ENCODE results near the gene SNUPN. TPM values are rescaled to one million over a fixed set of nuclear protein-coding genes. Genes with fewer than 3 reads are reported as not detected.
A peak's percentile ranks its signal among the peaks of the same experiment; 100 is the strongest.

The SNUPN gene
- total and polyA plus RNA-seq, 9 donors: 20.4 to 35.3 (median 29.2) TPM

GRCh38 chr15:75672646-75673425 lies 47.3 kb upstream of the SNUPN start:
- WGBS, 3 donors: 13 to 23% (median 21%) methylated on average over 14 of the region's 14 CpGs
- intact Hi-C loops (cut with DNase I): loop anchor here in 1 of 4 donors (10.0 kb wide), 1 partner anchor 298 kb away; no protein-coding TSS in a partner anchor
- no peak overlapping the region for H3K4me3 ChIP-seq

GRCh38 chr15:75671730-75672602 lies 46.4 kb upstream of the SNUPN start:
- TF ChIP-seq EP300 (IDR thresholded peaks at IDR 0.05): no peak
- TF ChIP-seq CTCF (IDR thresholded peaks at IDR 0.05): no peak
- no peak for TF ChIP-seq POLR2A (IDR thresholded peaks at IDR 0.05)
- H3K36me3 ChIP-seq: no peaks in the 10 kb centered on the region
- no peak overlapping the region for H3K4me3 ChIP-seq
- no peak for DNase-seq
- peaks cover 14% of the 10 kb centered on the region for H3K4me1 ChIP-seq (ENCODE audit: insufficient read depth)
- WGBS, 3 donors: 56 to 59% (median 58%) methylated on average over 11 of the region's 11 CpGs
- no peaks in the 10 kb centered on the region for H3K27me3 ChIP-seq
- no peaks in the 10 kb centered on the region for H3K9me3 ChIP-seq
- H3K27ac ChIP-seq: peak overlapping the region in 1 of 2 donors; percentile 72
- intact Hi-C loops (cut with DNase I): loop anchor here in 1 of 4 donors (10.0 kb wide), 1 partner anchor 297 kb away; no protein-coding TSS in a partner anchor

More at GRCh38 chr15:75672646-75673425, 47.3 kb upstream of the SNUPN start:
- H3K9me3 ChIP-seq: no peaks in the 10 kb centered on the region
- H3K36me3 ChIP-seq: no peaks in the 10 kb centered on the region
- peak overlapping the region; percentile 19 to 72 for H3K27ac ChIP-seq
- TF ChIP-seq EP300 (IDR thresholded peaks at IDR 0.05) (no peak), POLR2A (IDR thresholded peaks at IDR 0.05) (no peak), CTCF (IDR thresholded peaks at IDR 0.05) (no peak)
- H3K27me3 ChIP-seq: no peaks in the 10 kb centered on the region
- peaks cover 17% of the 10 kb centered on the region for H3K4me1 ChIP-seq (ENCODE audit: insufficient read depth)
- peak in 3 of 5 donors; percentile 61 to 63 (median 62) for DNase-seq

- H3K4me1 ChIP-seq (ENCODE audit: insufficient read depth): peaks cover 12% of the 10 kb centered on the region
- no peak overlapping the region for H3K27ac ChIP-seq
- no peaks in the 10 kb centered on the region for H3K36me3 ChIP-seq
- 66 to 74% (median 69%) methylated on average over 6 of the region's 6 CpGs for WGBS, 3 donors
- no peaks in the 10 kb centered on the region for H3K27me3 ChIP-seq
- no peaks in the 10 kb centered on the region for H3K9me3 ChIP-seq
- no peak for DNase-seq
- TF ChIP-seq CTCF (IDR thresholded peaks at IDR 0.05) (no peak), POLR2A (IDR thresholded peaks at IDR 0.05) (no peak), EP300 (IDR thresholded peaks at IDR 0.05) (no peak)
- no peak overlapping the region for H3K4me3 ChIP-seq
- intact Hi-C loops (cut with DNase I): loop anchor here in 1 of 4 donors (10.0 kb wide), 1 partner anchor 295 kb away; no protein-coding TSS in a partner anchor
Measured at GRCh38 chr15:75669879-75670212, 44.3 kb upstream of the SNUPN start.

GRCh38 chr15:75669191-75669878 lies 43.8 kb upstream of the SNUPN start:
- Histone ChIP-seq H3K4me3 (no peak overlapping the region), H3K4me1 (ENCODE audit: insufficient read depth) (peaks cover 12% of the 10 kb centered on the region), H3K9me3 (no peaks in the 10 kb centered on the region), H3K27me3 (no peaks in the 10 kb centered on the region), H3K36me3 (no peaks in the 10 kb centered on the region), H3K27ac (no peak overlapping the region)
- WGBS, 3 donors: 61 to 69% (median 68%) methylated on average over 14 of the region's 14 CpGs
- intact Hi-C loops (cut with DNase I): no loop called here
- no peak for DNase-seq
- no peak for TF ChIP-seq CTCF (IDR thresholded peaks at IDR 0.05)
- no peak for TF ChIP-seq POLR2A (IDR thresholded peaks at IDR 0.05)
- TF ChIP-seq EP300 (IDR thresholded peaks at IDR 0.05): no peak
